KMS-11 (cell line): ENCODE data around the gene INPP4A.

ENCODE experiments used
- H2AFZ ChIP-seq: fragments of 200-600 bp; sonication (generic); 2 replicates; pipeline ENCODE4 v1.6.1; 2016; ENCODE audit warnings: antibody characterized with exemption, mixed run types, low read depth
- H3K27ac ChIP-seq: fragments of 200-600 bp; sonication (generic); 2 replicates; pipeline ENCODE4 v1.6.1; 2016; ENCODE audit warnings: mild to moderate bottlenecking, mixed run types
- H3K27me3 ChIP-seq: fragments of 200-600 bp; sonication (generic); 2 replicates; pipeline ENCODE4 v1.6.1; 2017; ENCODE audit warnings: mild to moderate bottlenecking, low read depth, mixed run types, moderate library complexity; ENCODE audit not compliant: insufficient read depth
- H3K36me3 ChIP-seq: fragments of 200-600 bp; sonication (generic); 2 replicates; pipeline ENCODE4 v1.6.1; 2017; ENCODE audit warnings: mild to moderate bottlenecking, mixed run types; ENCODE audit not compliant: insufficient read depth
- H3K4me1 ChIP-seq: fragments of 200-600 bp; sonication (generic); 2 replicates; pipeline ENCODE4 v1.6.1; 2016; ENCODE audit warnings: mild to moderate bottlenecking, low read depth, mixed run types; ENCODE audit not compliant: poor library complexity, severe bottlenecking
- H3K4me2 ChIP-seq: fragments of 200-600 bp; sonication (generic); 2 replicates; pipeline ENCODE4 v1.7.0; 2016; ENCODE audit warnings: mild to moderate bottlenecking, mixed run types
- H3K4me3 ChIP-seq: fragments of 200-600 bp; sonication (generic); IDR thresholded peaks from 2 replicates; pipeline ENCODE4 v1.6.1; 2017; ENCODE audit warnings: low read depth, low read length, mixed read lengths; ENCODE audit not compliant: insufficient read depth
- H3K79me2 ChIP-seq: fragments of 200-600 bp; sonication (generic); 2 replicates; pipeline ENCODE4 v1.6.1; 2016; ENCODE audit warnings: low read depth, mixed run types; ENCODE audit not compliant: insufficient read depth
- H3K9ac ChIP-seq: fragments of 200-600 bp; sonication (generic); 2 replicates; pipeline ENCODE4 v1.6.1; 2016; ENCODE audit warnings: mild to moderate bottlenecking, mixed run types
- H4K20me1 ChIP-seq: fragments of 200-600 bp; sonication (generic); 2 replicates; pipeline ENCODE4 v1.6.1; 2016; ENCODE audit warnings: mild to moderate bottlenecking, mixed run types; ENCODE audit not compliant: insufficient read depth
- CTCF ChIP-seq: fragments of 200-600 bp; sonication (generic); conservative IDR thresholded peaks from 2 replicates; pipeline ENCODE4 v1.6.1; 2017; ENCODE audit warnings: low read depth, mild to moderate bottlenecking, antibody characterized with exemption, low read length, moderate library complexity, mixed read lengths

INPP4A gene

GRCh38 chr2:98441706-98442450 lies 2.8 kb upstream of the INPP4A start:
- H3K36me3 ChIP-seq: no peaks in the 10 kb centered on the region
- no peak for TF ChIP-seq CTCF
- no peaks in the 10 kb centered on the region for H3K27me3 ChIP-seq
- H3K27ac ChIP-seq: no peak overlapping the region
- H3K79me2 ChIP-seq: peaks cover 27% of the 10 kb centered on the region
- H3K4me2 ChIP-seq: no peak overlapping the region
- H3K9ac ChIP-seq: no peak overlapping the region
- no peak overlapping the region for H2AFZ ChIP-seq
- H3K4me3 ChIP-seq: no peak overlapping the region
- no peaks in the 10 kb centered on the region for H4K20me1 ChIP-seq
- peaks cover 28% of the 10 kb centered on the region for H3K4me1 ChIP-seq

GRCh38 chr2:98442488-98442887 lies 2.2 kb upstream of the INPP4A start:
- Histone ChIP-seq H3K9ac (no peak overlapping the region), H3K79me2 (peaks cover 33% of the 10 kb centered on the region), H3K27me3 (no peaks in the 10 kb centered on the region), H3K4me3 (no peak overlapping the region), H3K27ac (no peak overlapping the region), H2AFZ (no peak overlapping the region), H3K36me3 (no peaks in the 10 kb centered on the region), H3K4me1 (peaks cover 34% of the 10 kb centered on the region), H3K4me2 (no peak overlapping the region), H4K20me1 (no peaks in the 10 kb centered on the region)
- TF ChIP-seq CTCF: no peak

- H3K36me3 ChIP-seq: no peaks in the 10 kb centered on the region
- no peaks in the 10 kb centered on the region for H4K20me1 ChIP-seq
- H3K27ac ChIP-seq: peak overlapping the region; percentile 53
- peak overlapping the region; percentile 58 for H3K4me3 ChIP-seq
- H2AFZ ChIP-seq: no peak overlapping the region
- no peak for TF ChIP-seq CTCF
- H3K4me2 ChIP-seq: peak overlapping the region; percentile 72
- H3K27me3 ChIP-seq: no peaks in the 10 kb centered on the region
- peaks cover 48% of the 10 kb centered on the region for H3K4me1 ChIP-seq
- H3K9ac ChIP-seq: peak overlapping the region; percentile 49
- H3K79me2 ChIP-seq: peaks cover 60% of the 10 kb centered on the region
Measured at GRCh38 chr2:98445177-98445682, 572 bp downstream of the INPP4A start.

- Histone ChIP-seq H4K20me1 (no peaks in the 10 kb centered on the region; the same call in 1 of the 2 replicates), H3K4me2 (peak overlapping the region; percentile 72), H3K9ac (peak overlapping the region; percentile 49), H3K36me3 (no peaks in the 10 kb centered on the region), H3K4me3 (peak overlapping the region; percentile 58), H3K4me1 (peaks cover 55% of the 10 kb centered on the region), H3K79me2 (peaks cover 68% of the 10 kb centered on the region), H2AFZ (no peak overlapping the region), H3K27me3 (no peaks in the 10 kb centered on the region), H3K27ac (peak overlapping the region; percentile 53)
- TF ChIP-seq CTCF: no peak
Measured at GRCh38 chr2:98445683-98446581, 1.3 kb downstream of the INPP4A start.
